ENCODE measurements around the gene KIF1A.

Gene KIF1A

GRCh38 chr2:240767341-240767740 is 52.7 kb downstream of the KIF1A start:
- no peak for DNase-seq (ENCODE audit: low spot score)

- DNase-seq (ENCODE audit: low spot score), result no peak
Measured at GRCh38 chr2:240766072-240766471, 53.9 kb downstream of the KIF1A start.

GRCh38 chr2:240765007-240765406 is 55.0 kb downstream of the KIF1A start:
- no peak for DNase-seq (ENCODE audit: low spot score)

- no peak for DNase-seq (ENCODE audit: low spot score)
Measured at GRCh38 chr2:240764605-240765004, 55.4 kb downstream of the KIF1A start.

- no peak for DNase-seq (ENCODE audit: low spot score)
Measured at GRCh38 chr2:240762971-240763370, 57.0 kb downstream of the KIF1A start.

GRCh38 chr2:240762249-240762648 is 57.8 kb downstream of the KIF1A start:
- no peak for DNase-seq (ENCODE audit: low spot score)

GRCh38 chr2:240760576-240761246 is 59.3 kb downstream of the KIF1A start:
- DNase-seq (ENCODE audit: low spot score), result no peak

- no peak for DNase-seq (ENCODE audit: low spot score)
Measured at GRCh38 chr2:240760121-240760520, 59.9 kb downstream of the KIF1A start.

- no peak for DNase-seq (ENCODE audit: low spot score)
Measured at GRCh38 chr2:240759459-240759858, 60.6 kb downstream of the KIF1A start.

- no peak for DNase-seq (ENCODE audit: low spot score)
Measured at GRCh38 chr2:240757086-240757614, 62.9 kb downstream of the KIF1A start.

- DNase-seq (ENCODE audit: low spot score), result no peak
Measured at GRCh38 chr2:240752209-240752608, 67.8 kb downstream of the KIF1A start.

- DNase-seq (ENCODE audit: low spot score), result no peak
Measured at GRCh38 chr2:240750409-240750808, 69.6 kb downstream of the KIF1A start.

GRCh38 chr2:240749516-240749915 is 70.5 kb downstream of the KIF1A start:
- DNase-seq (ENCODE audit: low spot score), result no peak

GRCh38 chr2:240747256-240747655 is 72.8 kb downstream of the KIF1A start:
- no peak for DNase-seq (ENCODE audit: low spot score)

GRCh38 chr2:240746671-240747070 is 73.3 kb downstream of the KIF1A start:
- no peak for DNase-seq (ENCODE audit: low spot score)

- no peak for DNase-seq (ENCODE audit: low spot score)
Measured at GRCh38 chr2:240745962-240746361, 74.1 kb downstream of the KIF1A start.

GRCh38 chr2:240745456-240745855 is 74.6 kb downstream of the KIF1A start:
- DNase-seq (ENCODE audit: low spot score), result no peak

GRCh38 chr2:240742602-240743095 is 77.4 kb downstream of the KIF1A start:
- no peak for DNase-seq (ENCODE audit: low spot score)

- DNase-seq (ENCODE audit: low spot score), result no peak
Measured at GRCh38 chr2:240741091-240741490, 78.9 kb downstream of the KIF1A start.

GRCh38 chr2:240739797-240740196 is 80.2 kb downstream of the KIF1A start:
- no peak for DNase-seq (ENCODE audit: low spot score)

GRCh38 chr2:240737958-240738357 is 82.1 kb downstream of the KIF1A start:
- no peak for DNase-seq (ENCODE audit: low spot score)

- DNase-seq (ENCODE audit: low spot score), result no peak
Measured at GRCh38 chr2:240737512-240737911, 82.5 kb downstream of the KIF1A start.

- no peak for DNase-seq (ENCODE audit: low spot score)
Measured at GRCh38 chr2:240736281-240737250, 83.5 kb downstream of the KIF1A start.

Measured in HuH-7.5 (cell line).